Cerebellar cortex (tissue), 1 donor: Measurements from ENCODE around the gene KCTD10.

Experiments
- DNase-seq: peaks from one replicate; pipeline ENCODE4 v3.0.0-alpha.2; 2015; ENCODE audit warnings: low spot score

KCTD10 gene

GRCh38 chr12:109477185-109477962 lies at the start of gene KCTD10, which contains the start of gene UBE3B:
TSS of gene KCTD10 (minus strand) at chr12:109477300. CDS start at chr12:109477262, 38 bp downstream.
TSS of gene UBE3B (plus strand) at chr12:109477634. CDS start at chr12:109483552, 5,918 bp downstream.
- peak; percentile 86 for DNase-seq

GRCh38 chr12:109525279-109525585 lies 48.1 kb upstream of the KCTD10 start:
- no peak for DNase-seq

- DNase-seq: no peak
Observed at GRCh38 chr12:109524466-109525278, 47.6 kb upstream of the KCTD10 start.

- no peak for DNase-seq
Observed at GRCh38 chr12:109523504-109523903, 46.4 kb upstream of the KCTD10 start.

- peak; percentile 75 for DNase-seq
Observed at GRCh38 chr12:109523071-109523470, 46.0 kb upstream of the KCTD10 start.

- no peak for DNase-seq
Observed at GRCh38 chr12:109521831-109522230, 44.7 kb upstream of the KCTD10 start.

GRCh38 chr12:109519787-109520186 lies 42.7 kb upstream of the KCTD10 start:
- no peak for DNase-seq

- peak; percentile 66 for DNase-seq
Observed at GRCh38 chr12:109518820-109519665, 41.9 kb upstream of the KCTD10 start.

- DNase-seq: no peak
Observed at GRCh38 chr12:109517619-109518018, 40.5 kb upstream of the KCTD10 start.

- DNase-seq: no peak
Observed at GRCh38 chr12:109513977-109514376, 36.9 kb upstream of the KCTD10 start.

GRCh38 chr12:109513051-109513450 lies 36.0 kb upstream of the KCTD10 start:
- no peak for DNase-seq

GRCh38 chr12:109512608-109513007 lies 35.5 kb upstream of the KCTD10 start:
- DNase-seq: no peak

GRCh38 chr12:109510196-109510595 lies 33.1 kb upstream of the KCTD10 start:
- no peak for DNase-seq

GRCh38 chr12:109504068-109504467 lies 27.0 kb upstream of the KCTD10 start:
- DNase-seq: peak; percentile 20

- no peak for DNase-seq
Observed at GRCh38 chr12:109503611-109504010, 26.5 kb upstream of the KCTD10 start.

- no peak for DNase-seq
Observed at GRCh38 chr12:109502332-109502731, 25.2 kb upstream of the KCTD10 start.

GRCh38 chr12:109501299-109501698 lies 24.2 kb upstream of the KCTD10 start:
- no peak for DNase-seq

- DNase-seq: no peak
Observed at GRCh38 chr12:109500406-109501185, 23.5 kb upstream of the KCTD10 start.

GRCh38 chr12:109497675-109498074 lies 20.6 kb upstream of the KCTD10 start:
- no peak for DNase-seq

GRCh38 chr12:109496306-109496705 lies 19.2 kb upstream of the KCTD10 start:
- no peak for DNase-seq

GRCh38 chr12:109495012-109495411 lies 17.9 kb upstream of the KCTD10 start:
- no peak for DNase-seq
